Non-pigmented ciliary epithelial cell (primary cell): Measurements from ENCODE around the gene MED13L.
A peak's percentile ranks its signal among the peaks of the same experiment; 100 is the strongest.
"Not testable (repeated sequence)": the region's sequence is repeated elsewhere in the genome, so short reads cannot be mapped to it uniquely, and the experiment has no call there.

Source experiments
- DNase-seq: peaks from one replicate; pipeline ENCODE4 v3.0.0-alpha.2; 2010; ENCODE audit warnings: low read depth

The MED13L gene

GRCh38 chr12:116053479-116054200 lies 223.9 kb downstream of the MED13L start:
- DNase-seq = no peak

- DNase-seq = no peak
Measured at GRCh38 chr12:116050275-116050674, 227.2 kb downstream of the MED13L start.

- no peak for DNase-seq
Measured at GRCh38 chr12:116048879-116049278, 228.6 kb downstream of the MED13L start.

- no peak for DNase-seq
Measured at GRCh38 chr12:116046039-116046438, 231.5 kb downstream of the MED13L start.

GRCh38 chr12:116045150-116045549 lies 232.3 kb downstream of the MED13L start:
- no peak for DNase-seq

GRCh38 chr12:116043659-116044535 lies 233.6 kb downstream of the MED13L start:
- no peak for DNase-seq

- DNase-seq = no peak
Measured at GRCh38 chr12:116040402-116040801, 237.1 kb downstream of the MED13L start.

GRCh38 chr12:116039081-116039480 lies 238.4 kb downstream of the MED13L start:
- no peak for DNase-seq

GRCh38 chr12:116037941-116038837 lies 239.3 kb downstream of the MED13L start:
- DNase-seq = peak; percentile 31

- DNase-seq = no peak
Measured at GRCh38 chr12:116033765-116034164, 243.7 kb downstream of the MED13L start.

GRCh38 chr12:116031624-116032023 lies 245.9 kb downstream of the MED13L start:
- not testable (repeated sequence) for DNase-seq

- no peak for DNase-seq
Measured at GRCh38 chr12:116028619-116029018, 248.9 kb downstream of the MED13L start.

GRCh38 chr12:116027551-116027821 lies 250.0 kb downstream of the MED13L start:
- DNase-seq = no peak

GRCh38 chr12:116026768-116027550 lies 250.5 kb downstream of the MED13L start:
- no peak for DNase-seq

- DNase-seq = no peak
Measured at GRCh38 chr12:116026346-116026745, 251.1 kb downstream of the MED13L start.

GRCh38 chr12:116024769-116025168 lies 252.7 kb downstream of the MED13L start:
- DNase-seq = no peak

- no peak for DNase-seq
Measured at GRCh38 chr12:116019415-116019814, 258.1 kb downstream of the MED13L start.

- DNase-seq = no peak
Measured at GRCh38 chr12:116018282-116018681, 259.2 kb downstream of the MED13L start.

GRCh38 chr12:116015525-116015924 lies 262.0 kb downstream of the MED13L start:
- peak; percentile 41 for DNase-seq

- DNase-seq = no peak
Measured at GRCh38 chr12:116012757-116013156, 264.7 kb downstream of the MED13L start.

GRCh38 chr12:116011217-116011616 lies 266.3 kb downstream of the MED13L start:
- no peak for DNase-seq

GRCh38 chr12:116010467-116010866 lies 267.0 kb downstream of the MED13L start:
- no peak for DNase-seq
